ENCODE data around the gene NR4A1.

Gene NR4A1

GRCh38 chr12:52035926-52036325 is 15.3 kb upstream of the NR4A1 start:
- TF ChIP-seq, protein P1, sequence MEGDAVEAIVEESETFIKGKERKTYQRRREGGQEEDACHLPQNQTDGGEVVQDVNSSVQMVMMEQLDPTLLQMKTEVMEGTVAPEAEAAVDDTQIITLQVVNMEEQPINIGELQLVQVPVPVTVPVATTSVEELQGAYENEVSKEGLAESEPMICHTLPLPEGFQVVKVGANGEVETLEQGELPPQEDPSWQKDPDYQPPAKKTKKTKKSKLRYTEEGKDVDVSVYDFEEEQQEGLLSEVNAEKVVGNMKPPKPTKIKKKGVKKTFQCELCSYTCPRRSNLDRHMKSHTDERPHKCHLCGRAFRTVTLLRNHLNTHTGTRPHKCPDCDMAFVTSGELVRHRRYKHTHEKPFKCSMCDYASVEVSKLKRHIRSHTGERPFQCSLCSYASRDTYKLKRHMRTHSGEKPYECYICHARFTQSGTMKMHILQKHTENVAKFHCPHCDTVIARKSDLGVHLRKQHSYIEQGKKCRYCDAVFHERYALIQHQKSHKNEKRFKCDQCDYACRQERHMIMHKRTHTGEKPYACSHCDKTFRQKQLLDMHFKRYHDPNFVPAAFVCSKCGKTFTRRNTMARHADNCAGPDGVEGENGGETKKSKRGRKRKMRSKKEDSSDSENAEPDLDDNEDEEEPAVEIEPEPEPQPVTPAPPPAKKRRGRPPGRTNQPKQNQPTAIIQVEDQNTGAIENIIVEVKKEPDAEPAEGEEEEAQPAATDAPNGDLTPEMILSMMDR (IDR thresholded peaks at IDR 0.05; ENCODE audit: insufficient read depth, missing control alignments) = no peak
- no peak for FAIRE-seq

GRCh38 chr12:52036587-52037171 is 14.6 kb upstream of the NR4A1 start:
- peak; percentile 82 for DNase-seq (ENCODE audit: insufficient read length, low spot score)
- no peak for FAIRE-seq

More at GRCh38 chr12:52035926-52036325, 15.3 kb upstream of the NR4A1 start:
- no peak for DNase-seq (ENCODE audit: insufficient read length, low spot score)

GRCh38 chr12:52037248-52037861 is 13.9 kb upstream of the NR4A1 start:
- DNase-seq (ENCODE audit: insufficient read length, low spot score) (no peak), FAIRE-seq (no peak)
- TF ChIP-seq, protein P1 (IDR thresholded peaks at IDR 0.05; ENCODE audit: insufficient read depth, missing control alignments) = no peak

More at GRCh38 chr12:52036587-52037171, 14.6 kb upstream of the NR4A1 start:
- TF ChIP-seq, protein P1 (IDR thresholded peaks at IDR 0.05; ENCODE audit: insufficient read depth, missing control alignments) = no peak

DNA sequence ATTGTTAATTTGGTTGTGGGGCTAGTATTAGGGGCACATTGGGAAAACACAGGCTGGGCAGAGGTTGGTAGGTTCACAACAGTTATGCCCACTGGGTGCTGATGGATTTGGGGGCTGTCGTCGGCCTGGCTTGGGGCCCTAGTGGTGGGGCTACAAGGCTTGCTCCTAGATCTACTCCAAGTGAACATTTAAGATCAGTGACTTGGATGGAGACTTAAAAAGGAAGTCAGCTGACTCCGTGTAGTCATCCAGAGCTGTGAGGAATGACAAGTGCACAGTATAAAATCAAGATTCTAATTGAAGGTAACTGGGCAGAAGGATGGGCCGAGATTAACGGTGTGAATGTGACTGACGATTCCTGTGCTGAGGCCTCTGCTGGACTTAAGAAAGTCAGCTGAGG is 12.8 kb upstream of the NR4A1 start:
- TF ChIP-seq, protein P1 (IDR thresholded peaks at IDR 0.05; ENCODE audit: insufficient read depth, missing control alignments) = no peak

DNA sequence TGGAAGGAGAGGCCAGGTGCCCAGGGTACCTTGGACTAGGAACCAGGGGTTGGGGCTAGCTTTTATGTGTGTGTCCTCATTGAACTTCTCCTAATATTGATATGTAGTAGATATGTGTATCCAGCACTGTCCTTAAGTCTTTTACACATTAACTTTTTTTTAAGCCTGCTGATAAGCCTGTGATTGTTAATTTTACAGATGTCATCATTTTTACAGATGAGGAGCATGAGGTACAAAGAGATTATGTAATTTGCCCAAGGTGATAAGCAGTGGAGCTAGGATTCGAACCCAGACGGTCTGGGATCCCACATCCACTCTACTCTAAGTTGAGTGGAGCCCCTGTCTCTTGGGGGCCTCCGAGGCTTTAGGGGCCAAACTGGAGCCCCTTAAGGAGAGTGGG is 10.2 kb upstream of the NR4A1 start:
- DNase-seq (ENCODE audit: insufficient read length, low spot score) = no peak
- TF ChIP-seq, protein P1 (IDR thresholded peaks at IDR 0.05; ENCODE audit: insufficient read depth, missing control alignments) = no peak
- no peak for FAIRE-seq

More for the DNA sequence above, 12.8 kb upstream of the NR4A1 start:
- FAIRE-seq (no peak), DNase-seq (ENCODE audit: insufficient read length, low spot score) (no peak)

DNA sequence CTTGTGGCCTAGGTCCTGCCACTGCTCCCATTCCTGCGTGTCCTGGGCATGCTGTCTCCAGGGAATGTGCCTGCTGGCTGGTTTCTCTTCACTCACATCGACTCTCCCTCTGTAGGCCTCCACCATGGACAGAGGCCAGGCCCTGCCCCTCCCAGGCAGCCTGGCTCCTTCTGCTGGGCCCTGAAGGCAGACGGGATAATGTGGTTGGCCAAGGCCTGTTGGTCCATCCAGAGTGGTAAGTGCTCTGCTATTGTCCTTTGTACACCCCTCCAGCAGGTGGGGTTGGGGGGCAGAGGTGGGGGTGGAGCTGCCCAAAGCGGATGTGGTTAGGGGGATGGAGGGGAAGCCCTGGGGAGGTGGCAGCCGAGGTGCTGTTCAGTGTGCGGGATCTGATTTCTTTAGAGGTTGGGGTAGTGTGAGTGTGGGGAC is 9.5 kb upstream of the NR4A1 start:
- TF ChIP-seq, protein P1 (IDR thresholded peaks at IDR 0.05; ENCODE audit: insufficient read depth, missing control alignments) = no peak
- FAIRE-seq = no peak
- DNase-seq (ENCODE audit: insufficient read length, low spot score) = no peak

Data from D721Med (cell line).